NCI-H128 (cell line): ENCODE results near the gene MBP.

Experiments used
- DNase-seq: peaks from one replicate; lab custom pipeline; 2025; ENCODE audit not compliant: unreplicated experiment; lab: John Stamatoyannopoulos, UW

Gene MBP

DNA sequence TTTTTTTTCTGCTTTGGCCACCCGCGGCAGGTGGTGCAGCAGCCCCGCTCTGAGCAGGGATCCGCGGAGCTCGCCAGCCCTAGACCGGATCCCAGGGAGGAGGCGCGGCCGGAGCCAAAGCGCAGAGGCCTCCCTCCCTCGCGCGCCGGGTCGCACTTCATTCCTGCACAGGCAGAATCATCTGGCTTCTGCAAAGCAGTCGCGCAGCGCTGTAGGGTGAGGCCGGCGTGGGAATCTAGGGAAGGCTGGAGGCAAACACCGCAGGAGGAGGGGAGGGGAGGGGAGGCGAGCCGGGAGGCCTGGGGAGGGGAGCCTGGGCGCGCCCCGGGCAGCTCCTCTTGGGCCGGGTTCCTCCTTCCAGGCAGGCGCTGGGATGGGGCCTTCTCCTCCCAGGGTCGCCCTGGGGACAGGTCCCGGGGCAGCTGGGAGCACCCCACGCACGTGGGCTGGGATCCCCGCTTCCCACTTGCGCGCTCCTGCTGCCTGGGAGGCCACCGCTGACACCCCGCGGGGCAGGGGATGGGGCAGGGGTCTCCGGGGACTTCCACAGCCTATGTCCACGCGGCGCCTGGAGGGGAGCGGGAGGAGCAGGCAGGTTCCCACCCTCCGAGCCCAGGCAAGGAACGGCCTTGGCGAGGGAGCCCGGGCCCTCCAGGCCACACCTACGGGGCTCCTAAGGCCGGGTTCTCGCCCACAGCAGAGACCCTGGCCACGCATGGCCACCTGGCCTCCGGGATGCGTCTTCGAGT, 45.0 kb downstream of the MBP start:
- no peak for DNase-seq

DNA sequence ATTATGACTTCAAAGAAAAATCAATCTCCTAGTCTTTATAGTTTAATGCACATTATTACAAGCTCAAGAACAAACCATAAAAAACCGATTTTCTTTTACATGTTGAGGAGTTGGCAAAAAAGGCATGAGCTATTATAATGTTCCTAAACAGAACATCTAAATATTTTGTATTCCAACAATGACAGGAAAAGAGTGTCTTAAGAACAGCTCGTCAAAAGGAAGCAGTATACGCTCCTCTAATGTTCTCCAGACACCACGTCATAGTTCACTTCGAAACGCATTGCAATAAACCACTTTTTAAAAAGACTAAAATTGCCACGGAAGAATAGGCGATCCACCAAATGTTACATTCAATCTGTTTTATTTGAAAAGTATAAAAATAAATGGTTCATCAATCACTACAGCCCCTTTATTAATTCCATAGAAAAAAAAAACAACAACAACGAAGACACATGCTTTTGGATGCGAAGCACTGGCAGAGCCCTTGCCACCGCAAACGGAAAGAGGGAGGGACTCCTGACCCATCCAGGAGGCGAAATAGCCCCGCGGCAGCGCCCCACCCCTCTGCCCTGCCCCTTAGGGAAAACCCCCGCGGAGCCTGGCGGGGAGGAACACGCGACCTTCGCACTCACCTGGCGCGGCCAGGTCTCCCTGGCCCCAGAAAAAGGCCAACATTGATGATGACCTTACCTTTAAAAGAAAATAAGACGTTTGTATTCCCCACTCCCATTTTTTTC, 45.8 kb downstream of the MBP start:
- no peak for DNase-seq

DNA sequence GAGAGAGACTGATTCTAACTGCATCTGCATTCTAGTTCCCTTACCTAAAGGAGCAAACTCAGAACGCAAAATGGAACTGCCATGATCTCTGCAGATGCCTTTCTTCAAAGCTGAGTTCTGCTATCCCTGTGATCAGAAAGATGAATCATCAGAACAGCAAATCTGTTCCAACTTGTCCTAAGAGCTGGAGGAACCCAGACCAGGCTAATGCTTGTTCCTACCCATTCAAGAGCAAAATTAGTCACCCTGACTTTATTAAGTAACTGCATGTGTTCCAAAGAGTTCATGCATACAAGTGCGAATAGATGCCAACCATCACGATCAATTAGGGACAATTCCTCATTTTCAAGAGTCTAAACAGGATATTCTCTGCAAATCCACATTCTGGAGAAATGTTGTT, 46.5 kb downstream of the MBP start:
- DNase-seq = no peak

DNA sequence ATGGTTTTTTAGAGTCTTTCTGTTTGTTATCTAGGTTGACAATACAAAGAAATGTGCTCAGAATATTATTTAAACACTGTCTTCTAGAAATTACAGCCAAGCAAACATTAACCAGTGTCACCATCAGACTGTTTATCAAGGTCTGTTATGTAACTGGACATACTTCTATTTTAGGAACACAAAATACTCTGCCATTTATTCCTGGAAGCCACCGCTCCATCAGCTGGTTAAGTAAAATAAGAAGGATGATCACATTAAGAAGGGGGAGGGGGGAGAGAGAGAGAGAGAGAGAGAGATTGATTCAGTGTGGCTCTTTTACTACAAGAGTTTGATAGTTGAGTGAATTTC, 47.9 kb downstream of the MBP start:
- no peak for DNase-seq

DNA sequence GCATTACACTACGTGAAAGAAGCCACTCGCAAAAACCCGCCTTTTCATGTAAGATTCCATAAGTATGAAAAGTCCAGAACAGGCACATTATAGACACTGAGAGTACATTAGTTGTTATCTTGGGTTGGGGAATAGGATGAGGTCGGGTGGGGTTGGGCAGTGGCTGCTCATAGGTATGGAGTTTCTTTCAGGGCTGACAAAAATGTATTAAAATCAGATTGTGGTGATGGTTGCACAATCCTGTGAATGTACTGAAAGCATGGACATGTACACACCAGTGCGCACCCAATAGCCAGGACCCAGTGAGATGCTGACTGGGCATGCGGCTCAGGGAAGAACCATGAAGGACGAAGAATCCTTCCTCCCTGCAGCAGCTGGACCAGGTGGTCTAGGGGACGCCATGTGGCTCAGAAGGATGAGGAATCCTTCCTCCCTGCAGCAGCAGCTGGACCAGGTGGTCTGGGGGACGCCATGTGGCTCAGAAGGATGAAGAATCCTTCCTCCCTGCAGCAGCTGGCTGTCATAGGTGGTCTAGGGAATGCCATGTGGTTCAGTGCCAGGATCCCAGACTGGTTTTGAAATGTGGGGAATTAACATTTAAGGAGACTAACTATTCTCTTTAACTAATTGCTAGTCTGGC, 50.1 kb downstream of the MBP start:
- no peak for DNase-seq

DNA sequence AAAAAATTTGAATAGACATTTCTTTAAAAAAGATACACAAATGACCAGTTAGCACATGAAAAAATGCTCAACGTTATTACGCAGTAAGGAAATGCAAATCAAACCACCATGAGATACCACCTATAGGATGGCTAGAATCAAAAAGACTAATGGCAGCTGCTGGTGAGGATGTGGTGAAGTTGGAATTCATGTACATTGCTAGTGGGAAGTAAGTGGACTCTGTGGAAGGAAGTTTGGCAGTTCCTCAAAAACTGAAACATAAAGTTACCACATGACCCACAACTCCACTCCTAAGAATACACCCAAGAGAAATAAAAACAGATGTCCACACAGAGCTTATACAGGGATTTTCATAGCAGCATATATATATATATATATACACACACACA, 51.2 kb downstream of the MBP start:
- DNase-seq = no peak

DNA sequence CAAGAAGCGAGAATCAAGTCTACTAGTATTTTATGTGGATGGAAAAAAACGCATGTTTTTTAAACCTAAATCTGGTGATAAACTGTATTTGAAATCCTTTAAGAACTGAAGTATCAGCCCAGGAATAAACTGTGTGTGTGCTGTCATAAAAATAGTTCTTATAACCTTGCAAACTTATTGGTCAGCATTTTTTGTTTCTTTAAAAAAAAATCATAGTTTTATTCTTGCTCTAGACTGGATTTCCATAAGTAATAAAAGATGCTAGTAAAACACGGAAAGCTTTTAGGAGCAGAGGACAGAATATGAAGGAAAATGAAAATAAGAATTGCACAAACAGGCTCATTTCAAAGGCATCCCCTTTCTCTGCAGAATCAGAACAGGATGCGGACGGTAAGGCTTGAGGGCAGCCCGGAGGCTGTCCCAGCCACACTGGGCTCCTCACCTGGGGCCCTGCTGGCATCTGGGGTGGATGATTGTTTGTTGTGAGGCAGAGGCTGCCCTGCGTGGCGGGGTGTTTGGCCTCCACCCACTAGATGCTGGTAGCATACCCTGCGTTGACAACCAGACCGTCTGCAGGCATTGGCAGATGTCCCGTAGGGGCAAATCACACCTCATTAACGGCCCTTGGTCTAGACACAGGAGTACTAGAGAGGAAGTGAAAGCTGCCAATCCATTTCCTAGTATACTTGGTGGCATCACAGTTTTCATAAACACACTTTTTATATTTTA, 52.5 kb downstream of the MBP start:
- no peak for DNase-seq

DNA sequence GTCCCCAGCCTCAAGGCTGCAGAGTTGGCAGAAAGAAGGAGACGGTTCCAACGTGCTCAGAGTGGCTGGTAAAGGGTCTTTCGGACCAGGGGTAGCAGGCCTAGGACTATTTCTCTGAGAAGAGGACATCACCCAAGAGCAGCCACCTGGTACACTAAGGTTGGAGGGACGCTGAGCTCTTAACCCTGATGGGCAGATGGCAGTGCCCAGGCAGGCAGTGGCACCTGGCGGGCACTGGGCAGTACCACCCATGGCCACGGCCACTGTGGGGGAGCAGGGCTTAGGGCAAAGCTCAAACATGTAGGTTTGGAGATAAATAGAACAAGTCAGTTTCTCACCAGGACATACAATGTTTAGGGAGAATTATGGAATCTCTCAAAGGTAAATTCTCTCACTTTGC, 53.5 kb downstream of the MBP start:
- DNase-seq = no peak

DNA sequence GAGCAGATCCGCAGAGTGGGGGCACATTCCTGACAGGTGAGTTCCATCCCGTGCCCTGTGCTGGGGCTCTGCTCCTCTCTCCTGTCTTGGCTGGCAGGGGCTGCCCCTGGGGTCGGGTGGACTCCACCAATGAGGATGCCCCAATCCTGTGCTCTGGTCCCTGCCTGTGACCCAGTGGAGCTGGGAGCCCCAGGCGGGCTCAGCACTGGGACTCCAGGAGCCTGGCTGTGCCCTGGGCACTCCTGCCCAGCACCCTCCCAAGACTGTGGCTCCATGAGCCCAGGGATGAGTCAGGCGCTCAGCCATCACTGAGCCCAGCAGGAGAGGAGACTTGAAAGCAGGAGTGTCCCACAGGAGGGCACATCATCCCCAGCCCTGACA, 53.9 kb downstream of the MBP start:
- no peak for DNase-seq

DNA sequence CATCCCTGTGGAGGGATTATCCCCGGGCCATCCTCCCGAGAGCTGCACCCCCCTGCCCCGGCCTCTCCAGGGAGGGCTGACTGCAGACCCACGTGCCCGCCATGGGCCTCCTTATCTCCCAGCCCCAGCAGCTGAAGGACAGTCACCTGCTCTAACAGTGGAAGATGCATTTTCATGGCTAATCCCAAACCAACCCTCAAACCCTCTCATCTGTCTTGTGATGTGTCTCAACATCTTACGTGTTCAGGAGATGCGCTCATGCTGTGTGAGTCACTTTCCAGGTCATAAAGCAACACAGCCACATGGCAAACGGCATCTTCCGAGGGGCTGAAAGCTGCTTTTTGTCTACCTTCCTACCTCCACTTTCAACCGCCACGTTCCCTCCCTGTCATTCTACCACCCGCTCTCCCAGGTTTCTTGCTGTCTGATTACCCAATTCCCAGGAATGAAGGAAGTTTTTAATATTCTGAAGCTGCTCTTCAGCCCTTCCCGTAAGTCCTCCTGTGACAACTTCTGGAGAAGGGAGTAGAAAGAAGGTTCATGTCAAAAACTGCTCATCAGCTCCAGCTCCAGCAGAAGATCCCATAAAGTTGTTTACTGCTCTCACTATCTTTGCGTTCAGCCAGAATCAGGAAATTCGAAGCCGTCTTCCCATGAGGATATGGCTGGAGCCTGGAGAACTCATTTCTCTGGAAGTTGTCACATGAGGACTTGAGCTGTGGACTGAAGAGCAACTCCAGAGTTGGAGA, 54.5 kb downstream of the MBP start:
- no peak for DNase-seq

DNA sequence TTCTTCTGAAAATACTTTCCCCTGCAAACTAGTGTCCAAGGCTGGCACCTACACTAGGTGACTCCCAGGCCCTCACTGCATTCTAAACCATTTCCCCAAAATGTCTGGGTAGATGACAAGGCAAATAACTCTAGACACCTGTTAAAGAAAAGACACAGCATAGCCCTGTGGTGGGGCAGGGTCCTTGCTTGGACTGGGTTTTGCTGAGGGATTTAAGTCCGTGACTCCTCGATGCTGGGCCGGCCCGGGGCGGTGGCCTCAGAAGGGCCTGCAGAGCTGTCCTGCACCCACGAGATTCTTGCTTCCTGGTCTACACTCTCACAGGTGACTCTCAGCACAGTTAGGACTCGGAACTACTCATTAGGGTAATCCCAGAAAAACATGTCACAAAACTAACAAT, 55.2 kb downstream of the MBP start:
- DNase-seq = no peak

DNA sequence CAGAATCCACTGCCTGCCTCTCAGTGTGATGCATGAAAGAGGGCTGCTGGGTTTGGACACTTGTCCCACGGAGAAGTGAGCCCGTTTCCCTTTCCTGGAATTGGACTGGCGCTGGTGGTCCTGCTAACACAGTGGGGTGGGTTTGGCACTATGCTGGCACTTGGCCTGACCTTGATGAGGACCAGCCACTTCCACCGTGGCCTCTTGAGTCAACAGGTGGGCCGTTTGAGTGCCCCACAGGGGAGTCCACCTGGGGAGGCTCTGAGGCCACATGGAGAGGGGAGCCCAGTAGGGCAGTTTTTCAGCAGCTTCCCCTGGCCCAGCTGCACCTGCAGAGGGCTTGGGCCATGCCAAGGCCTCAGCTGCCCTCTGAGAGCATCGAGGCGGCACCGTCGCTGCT, 56.5 kb downstream of the MBP start:
- no peak for DNase-seq

DNA sequence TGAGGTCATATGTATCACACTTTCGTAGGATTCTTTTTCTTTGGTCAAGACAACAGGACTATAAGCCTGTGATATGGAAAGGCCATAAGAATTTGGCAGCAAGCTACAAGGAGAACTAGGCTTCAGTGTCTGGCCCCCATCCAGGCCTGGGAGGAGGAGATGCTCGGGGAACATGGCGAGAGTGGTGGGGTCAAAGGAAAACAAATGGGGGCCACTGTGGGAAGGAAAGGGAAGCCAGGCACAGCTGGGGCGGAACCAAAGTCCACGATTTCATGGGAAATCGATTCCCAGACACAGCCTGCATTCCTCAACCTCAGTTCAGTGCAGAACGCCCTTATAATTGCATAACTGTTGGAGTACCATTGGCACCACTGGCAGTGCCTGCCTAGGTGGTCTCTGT, 58.2 kb downstream of the MBP start:
- no peak for DNase-seq

DNA sequence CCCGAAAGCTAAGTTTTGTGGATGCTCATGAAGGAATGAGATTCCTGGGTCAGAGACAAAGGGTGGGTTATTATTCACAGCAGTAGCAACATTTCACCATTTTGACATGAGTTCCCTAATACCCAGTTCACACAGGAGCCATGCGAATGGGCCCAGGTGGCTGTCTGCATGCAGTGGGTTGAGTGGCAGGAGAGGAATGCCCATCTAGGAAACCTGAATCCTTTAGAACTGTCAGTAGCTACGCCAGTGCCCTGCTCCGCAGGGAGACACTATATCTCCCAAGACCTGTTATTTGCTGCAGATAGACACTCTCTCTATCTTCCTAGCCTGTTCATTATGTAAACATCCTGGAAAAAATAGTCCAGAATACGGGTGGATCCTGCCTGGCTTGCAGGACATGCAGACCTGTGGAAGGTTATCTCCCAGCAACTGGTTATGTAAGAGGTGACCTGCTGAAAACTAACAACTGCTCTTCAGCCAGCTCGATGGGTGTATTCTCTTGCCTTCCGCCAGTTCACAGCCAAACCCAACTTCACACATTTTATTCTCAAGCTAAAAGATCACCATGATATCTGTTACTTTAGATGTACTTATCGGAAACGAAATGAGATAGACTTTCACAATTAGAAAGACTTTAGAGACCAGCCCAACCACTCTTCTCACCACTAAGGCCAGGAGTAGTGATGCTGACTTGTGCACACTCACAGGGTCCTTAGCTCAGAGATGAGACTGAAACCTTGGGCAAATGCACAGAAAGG, 59.1 kb downstream of the MBP start:
- no peak for DNase-seq

DNA sequence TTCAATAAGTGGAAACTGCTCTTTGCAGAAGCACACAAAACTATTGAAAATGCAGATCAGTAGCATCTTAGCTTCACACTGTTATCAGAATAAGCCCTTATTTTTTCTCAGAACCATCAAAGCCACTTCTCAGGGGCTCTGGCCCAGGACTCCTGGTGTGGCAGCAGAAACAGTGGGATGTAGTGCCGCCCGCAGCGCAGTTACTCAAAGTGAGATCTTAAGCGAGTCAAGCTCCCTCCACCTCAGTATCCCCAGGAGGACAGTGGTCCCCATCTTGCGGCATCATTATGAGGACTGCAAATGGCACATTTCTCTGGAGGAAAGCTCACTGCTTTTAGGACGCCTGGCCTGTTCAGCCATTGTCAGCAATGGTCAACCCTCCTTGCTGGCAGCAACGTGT, 60.0 kb downstream of the MBP start:
- DNase-seq = no peak

DNA sequence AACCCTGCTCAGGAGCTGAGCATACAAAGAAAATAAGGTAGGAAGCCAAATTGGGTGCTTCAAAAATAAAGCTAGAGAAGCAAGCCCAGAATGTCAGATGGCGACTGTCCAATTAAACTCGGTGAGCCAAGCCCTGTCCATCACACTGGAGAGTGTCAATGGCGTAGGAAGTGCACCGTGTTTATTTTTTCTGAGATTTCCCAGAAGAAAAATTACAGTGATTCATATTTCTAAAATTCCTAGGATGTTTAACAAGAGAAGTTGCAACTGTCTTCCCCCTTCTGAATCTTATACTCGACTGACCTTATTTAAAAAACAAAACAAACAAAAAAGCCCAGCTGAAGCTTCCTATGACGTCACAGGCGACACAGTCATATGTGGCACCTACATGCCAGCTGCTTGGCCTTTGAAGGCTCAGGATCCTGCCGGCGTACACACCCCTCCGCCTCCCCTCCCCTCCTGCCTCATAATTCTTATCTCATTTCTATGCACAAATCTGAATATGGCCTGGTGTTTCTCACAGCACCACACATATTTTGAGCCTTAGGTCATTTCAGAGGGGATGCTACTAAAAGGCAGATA, 60.8 kb downstream of the MBP start:
- DNase-seq = no peak

DNA sequence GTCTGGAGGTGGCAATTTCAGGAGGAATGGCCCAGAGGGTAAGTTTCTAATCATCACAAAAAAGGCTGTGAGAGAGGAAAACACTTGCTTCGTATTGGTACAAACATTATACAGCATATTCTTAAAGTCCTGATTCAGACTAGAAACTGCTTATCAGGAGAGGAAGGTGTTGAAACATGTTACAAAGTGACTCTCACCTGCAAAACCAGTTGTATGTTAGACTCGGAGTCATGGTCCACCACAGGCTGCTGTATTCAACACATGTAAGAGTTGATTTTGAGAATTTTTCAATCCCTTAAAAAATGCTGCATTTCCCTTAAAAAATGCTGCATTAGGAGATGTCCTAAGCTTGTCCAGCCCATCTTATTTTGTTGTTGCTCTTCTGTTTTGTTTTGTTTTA, 61.5 kb downstream of the MBP start:
- no peak for DNase-seq

DNA sequence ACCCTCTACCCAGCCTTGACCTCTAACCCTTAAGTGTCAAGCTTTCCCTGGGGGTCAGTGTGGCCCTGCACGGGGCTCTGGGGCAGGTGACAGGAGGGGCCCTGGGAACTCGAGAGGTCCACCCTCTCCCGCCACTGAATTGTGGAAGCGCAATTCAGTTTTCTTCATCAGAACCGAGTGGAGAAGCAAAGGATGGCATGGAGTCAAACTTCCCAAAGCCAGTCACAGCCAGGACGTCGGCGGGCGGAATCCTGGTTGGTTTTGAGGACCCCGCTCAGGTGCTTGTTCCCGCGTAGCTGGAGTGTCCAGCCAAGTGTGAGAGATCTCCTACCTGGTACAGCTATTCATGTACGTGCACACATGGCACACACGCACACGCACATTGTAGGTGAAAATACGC, 62.0 kb downstream of the MBP start:
- no peak for DNase-seq

DNA sequence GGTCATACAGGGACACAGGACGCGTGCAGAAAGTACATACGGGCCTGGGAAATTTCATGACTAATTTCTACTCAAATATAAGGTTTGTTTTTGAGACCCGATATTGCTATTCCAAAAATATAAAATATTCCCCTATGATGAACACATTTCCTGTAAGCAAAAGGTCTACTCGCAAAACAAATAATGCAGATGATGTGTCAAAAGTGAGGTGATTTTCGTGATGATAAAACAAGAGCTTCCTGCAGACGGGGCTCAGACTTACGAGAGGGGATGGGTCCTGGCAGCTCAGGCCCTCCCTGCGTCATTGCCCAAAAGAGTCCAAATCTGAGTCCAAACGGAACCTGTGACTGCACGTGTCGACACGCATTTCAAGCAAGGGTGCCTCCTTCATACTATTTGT, 62.7 kb downstream of the MBP start:
- DNase-seq = no peak

DNA sequence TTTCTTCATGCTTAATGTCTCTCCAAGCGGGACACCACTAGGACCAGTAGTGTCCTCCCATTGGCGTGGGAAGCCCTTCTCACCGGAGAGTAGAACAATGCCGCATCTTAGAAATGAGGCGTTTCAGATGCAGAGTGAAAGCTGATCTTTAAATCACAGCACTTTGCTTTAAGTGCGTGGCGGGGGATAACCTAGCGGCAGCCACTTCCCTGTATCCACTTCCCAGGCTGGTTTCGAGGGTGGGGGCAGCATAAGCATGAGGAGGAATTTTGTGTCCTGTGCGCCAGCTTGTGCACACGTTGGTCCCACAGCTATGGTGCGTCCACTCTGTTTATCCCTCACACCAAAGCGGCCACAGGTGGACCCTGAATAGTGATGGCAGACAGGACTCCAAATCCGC, 63.1 kb downstream of the MBP start:
- DNase-seq = no peak
